Activated T-helper 9 cell treated with anti-CD3 and anti-CD28 coated beads, Interleukin-2, amount 50 U/mL, for 16 hours (primary cell): Measurements from ENCODE around the gene NEUROG1.
A peak's percentile ranks its signal among the peaks of the same experiment; 100 is the strongest.

ENCODE experiments used
- DNase-seq: peaks from one replicate; pipeline ENCODE4 v3.0.0-alpha.2; 2020; ENCODE audit warnings: low read depth

The NEUROG1 gene, protein sequence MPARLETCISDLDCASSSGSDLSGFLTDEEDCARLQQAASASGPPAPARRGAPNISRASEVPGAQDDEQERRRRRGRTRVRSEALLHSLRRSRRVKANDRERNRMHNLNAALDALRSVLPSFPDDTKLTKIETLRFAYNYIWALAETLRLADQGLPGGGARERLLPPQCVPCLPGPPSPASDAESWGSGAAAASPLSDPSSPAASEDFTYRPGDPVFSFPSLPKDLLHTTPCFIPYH

GRCh38 chr5:135535820-135536801 is at the start of gene NEUROG1:
Gene NEUROG1, minus strand, starts transcription at chr5:135535964. Its CDS starts 274 bp downstream, at chr5:135535690.
- DNase-seq: no peak

DNA sequence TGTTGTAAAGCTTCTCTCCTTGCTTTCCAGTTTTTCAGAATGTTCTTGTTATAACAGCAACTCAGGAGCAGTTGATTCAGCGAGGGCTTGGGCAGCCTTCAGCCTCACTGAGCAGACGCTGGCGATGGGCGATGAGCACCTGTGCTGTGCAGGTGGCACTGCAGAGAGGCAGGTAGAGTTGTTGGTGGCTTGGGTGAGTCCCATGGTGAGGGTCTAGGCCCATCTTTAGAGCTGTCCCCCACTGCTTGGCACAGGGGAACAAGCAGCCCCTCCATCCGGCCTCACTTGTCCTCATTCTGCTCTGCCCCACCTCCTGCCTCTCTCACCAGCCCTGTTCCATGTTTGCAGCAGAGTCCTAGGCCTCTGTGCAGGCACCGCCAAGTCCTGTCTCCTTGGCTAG is 49.2 kb upstream of the NEUROG1 start:
- DNase-seq: no peak

GRCh38 chr5:135584276-135584675 is 48.5 kb upstream of the NEUROG1 start:
- DNase-seq: no peak

DNA sequence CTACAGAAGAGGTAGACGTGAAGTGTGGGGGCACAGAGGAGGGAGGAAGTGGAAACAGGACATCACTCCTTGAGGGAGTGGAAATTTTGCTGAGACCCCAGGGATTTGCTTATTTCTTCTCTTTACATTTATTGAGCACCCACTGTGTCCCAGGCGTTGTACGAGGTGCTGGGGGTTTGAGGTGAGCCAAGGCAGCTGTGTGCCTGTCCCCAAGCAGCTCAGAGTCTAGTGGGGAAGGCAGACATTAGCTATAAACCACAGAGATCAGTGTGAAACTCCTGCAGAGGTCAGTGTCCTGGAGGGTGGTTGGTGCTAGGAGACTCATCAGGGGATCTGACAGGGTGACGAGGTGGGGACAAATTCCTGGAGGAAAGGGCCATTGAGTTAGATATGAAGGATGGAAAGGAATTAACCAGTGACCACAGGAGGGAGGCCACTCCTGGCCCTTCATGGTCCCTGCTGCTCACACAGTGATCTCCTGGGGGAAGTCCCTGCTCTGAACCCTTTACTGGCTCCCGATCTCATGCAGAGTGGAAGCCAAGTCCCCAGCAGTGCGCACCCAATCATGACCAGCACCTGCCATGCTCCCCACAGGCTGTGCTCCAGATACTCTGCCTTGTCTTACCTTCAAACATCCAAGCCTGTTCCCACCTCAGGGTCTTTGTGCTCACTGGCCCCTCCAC is 46.5 kb upstream of the NEUROG1 start:
- DNase-seq: no peak

DNA sequence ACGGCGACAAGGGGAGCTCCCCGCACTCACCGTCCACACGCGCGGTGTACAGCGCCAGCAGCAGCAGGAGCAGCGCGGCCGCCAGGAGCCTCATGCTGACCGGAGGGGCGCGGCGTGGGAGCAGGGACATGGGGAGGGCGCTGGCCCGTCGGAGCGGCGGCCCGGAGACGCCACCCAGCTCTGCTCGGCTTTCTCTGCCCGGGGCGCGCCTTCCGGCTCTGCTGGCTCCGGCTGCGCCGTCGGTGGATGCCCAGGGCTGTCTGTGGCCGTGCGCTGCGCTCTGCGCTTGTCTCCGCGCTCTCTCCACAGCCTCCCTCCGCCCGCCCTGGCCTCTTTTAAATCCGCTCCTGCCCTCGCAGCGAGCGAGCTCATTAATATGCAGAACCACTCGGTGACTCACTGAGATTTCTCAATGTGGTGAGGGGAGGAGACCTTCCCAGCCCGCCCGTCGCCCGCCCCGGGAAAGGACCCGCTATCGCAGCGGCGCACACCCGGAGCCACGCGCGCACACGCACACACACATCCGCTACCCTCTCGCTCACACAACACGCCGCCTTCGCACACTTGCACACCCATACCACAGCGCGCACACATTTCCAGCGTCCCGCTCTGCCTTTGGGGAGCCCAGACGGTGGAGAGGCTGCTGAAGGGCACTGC is 43.0 kb upstream of the NEUROG1 start, which contains the start of gene CXCL14:
Gene CXCL14 (minus strand): TSS at position 307 of the 657 bp plus-strand sequence. CDS start 213 bp downstream, at position 94.
- no peak for DNase-seq

DNA sequence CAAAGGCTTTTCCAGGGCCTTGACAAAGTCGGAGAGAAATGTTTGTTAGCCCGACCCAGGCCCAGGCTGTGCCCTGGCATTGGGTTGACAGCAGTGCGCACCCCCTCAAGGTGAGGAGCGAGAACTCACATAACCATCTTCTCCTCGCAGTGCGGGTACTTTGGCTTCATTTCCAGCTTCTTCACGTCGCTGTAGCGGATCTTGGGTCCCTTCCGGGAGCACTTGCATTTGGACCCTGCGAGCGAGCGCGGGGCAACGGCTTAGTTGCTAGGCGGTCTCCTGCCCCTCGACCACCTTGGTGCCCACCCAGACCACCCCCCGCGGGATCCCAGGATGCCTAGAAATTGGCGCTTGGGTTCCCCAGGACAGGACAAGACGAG is 42.5 kb upstream of the NEUROG1 start:
- no peak for DNase-seq

- no peak for DNase-seq
These were observed 41.7 kb upstream of the NEUROG1 start for GRCh38 chr5:135577421-135577820.

GRCh38 chr5:135576075-135576599 is 40.4 kb upstream of the NEUROG1 start:
- DNase-seq: no peak

DNA sequence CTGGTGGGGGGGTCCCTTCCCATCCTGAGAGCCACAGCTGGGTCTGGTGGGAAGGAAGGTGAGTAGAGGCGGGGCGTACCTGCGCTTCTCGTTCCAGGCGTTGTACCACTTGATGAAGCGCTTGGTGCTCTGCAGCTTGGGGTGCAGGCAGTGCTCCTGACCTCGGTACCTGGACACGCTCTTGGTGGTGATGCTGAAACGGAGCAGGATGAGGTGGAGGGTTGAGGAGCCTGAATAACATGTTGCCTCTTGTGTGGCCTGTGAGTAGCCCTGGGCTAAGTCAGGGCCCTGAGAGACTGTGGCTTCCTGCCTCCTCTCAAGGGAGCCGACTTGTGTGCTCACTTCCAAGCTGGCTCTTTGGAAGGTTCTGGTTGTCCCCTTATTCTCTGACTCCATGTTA is 38.7 kb upstream of the NEUROG1 start:
- no peak for DNase-seq

GRCh38 chr5:135571902-135572301 is 36.1 kb upstream of the NEUROG1 start:
- DNase-seq: no peak

DNA sequence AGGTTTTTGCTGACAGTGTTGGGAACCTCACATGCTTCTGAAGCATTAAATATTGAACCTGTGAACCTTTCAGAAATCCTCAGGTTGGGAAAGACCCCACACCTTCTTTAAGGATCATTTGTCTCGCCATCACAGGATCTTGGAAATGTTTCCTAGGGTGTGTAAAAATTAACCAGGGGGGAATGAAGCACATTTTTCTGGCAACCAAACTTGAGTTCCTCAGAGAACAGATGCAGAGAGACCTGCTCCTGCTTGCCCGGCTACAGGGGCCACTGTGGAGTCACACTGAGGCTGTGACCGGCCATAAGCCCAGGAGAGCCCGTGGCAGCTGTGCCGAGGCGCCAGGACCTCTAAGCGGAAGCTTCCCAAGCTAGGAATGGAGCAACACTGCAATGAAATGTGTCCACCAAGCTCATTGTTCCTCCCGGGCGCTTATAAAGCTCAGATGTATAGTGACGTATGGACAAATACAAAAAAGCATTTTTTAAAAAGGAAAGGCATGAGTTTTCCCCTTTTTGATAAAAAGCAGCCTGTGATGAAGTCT is 35.4 kb upstream of the NEUROG1 start:
- no peak for DNase-seq

GRCh38 chr5:135570453-135570764 is 34.6 kb upstream of the NEUROG1 start:
- no peak for DNase-seq

DNA sequence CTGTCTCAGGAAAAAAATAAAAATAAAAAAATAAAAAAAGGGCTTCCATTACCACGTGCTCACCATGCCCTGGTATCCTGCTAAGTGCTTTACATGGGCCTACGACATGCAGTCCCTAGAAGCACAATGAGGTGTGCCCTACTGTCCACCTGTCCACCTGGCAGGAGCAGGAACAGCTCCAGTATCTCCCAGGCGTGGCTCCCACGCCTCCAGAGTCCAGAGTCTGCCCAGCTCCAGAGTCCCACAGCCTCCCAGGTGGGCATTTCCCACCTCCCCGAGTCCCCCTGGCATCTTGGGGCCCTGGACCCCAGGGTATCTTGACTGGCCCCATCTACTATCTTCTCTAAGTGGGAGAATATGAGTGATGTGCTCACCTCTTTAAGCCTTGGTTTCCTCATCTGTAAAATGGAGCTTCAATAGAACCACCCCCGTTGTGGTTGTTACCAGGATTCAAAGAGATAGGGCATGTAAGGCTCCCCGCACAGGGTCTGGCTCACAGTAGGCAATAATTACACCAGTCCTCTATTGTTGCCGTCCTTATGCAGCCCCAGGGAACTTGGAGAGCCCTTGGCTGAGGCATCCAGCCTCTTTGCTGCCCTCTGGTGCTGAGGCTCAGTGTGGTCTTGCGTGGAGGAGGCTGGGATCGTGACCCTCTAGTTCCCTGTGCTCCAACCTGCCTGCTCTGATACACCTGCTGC is 34.1 kb upstream of the NEUROG1 start:
- no peak for DNase-seq

DNA sequence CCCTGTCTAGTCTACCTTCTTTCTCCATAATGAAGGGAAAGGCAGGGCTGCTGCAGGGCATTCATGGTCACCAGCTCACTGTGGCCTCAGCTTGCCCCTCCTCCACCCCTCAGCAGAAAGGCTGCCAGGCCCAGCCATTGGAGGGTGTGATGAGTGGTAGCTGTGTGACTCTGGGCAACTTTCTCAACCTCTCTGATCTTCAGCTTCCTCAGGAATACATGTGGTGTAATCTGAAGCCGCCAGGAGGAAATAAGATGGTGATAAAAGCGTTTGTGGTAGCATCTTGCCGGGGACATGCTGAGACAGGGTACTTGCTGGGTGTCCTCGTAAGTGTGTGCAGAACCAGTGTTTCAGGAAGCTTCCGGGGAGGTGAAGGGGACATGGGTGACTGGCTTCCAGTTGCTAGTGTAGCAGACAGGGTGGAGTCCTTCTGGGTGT is 33.2 kb upstream of the NEUROG1 start:
- DNase-seq: no peak

DNA sequence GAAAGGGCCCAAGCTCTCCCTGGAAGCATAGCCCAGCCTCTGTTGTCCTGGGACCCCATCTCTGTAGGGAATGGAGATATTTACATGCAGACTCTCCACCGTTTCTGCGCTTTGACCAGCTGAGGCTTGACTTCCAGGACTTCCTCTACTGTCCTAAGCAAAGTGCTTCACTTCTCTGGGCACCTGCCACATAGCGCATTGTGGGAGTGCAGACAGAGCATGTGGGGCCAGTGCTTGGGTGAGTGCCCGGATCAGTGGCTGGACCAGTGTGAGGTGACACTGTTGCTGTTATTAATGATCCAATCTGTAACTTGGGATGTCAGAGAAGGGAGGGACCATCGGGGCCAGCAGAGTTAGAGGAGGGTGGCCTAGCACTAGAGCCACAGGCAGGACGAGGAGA is 32.5 kb upstream of the NEUROG1 start:
- DNase-seq: no peak

GRCh38 chr5:135567661-135568060 is 31.9 kb upstream of the NEUROG1 start:
- no peak for DNase-seq

DNA sequence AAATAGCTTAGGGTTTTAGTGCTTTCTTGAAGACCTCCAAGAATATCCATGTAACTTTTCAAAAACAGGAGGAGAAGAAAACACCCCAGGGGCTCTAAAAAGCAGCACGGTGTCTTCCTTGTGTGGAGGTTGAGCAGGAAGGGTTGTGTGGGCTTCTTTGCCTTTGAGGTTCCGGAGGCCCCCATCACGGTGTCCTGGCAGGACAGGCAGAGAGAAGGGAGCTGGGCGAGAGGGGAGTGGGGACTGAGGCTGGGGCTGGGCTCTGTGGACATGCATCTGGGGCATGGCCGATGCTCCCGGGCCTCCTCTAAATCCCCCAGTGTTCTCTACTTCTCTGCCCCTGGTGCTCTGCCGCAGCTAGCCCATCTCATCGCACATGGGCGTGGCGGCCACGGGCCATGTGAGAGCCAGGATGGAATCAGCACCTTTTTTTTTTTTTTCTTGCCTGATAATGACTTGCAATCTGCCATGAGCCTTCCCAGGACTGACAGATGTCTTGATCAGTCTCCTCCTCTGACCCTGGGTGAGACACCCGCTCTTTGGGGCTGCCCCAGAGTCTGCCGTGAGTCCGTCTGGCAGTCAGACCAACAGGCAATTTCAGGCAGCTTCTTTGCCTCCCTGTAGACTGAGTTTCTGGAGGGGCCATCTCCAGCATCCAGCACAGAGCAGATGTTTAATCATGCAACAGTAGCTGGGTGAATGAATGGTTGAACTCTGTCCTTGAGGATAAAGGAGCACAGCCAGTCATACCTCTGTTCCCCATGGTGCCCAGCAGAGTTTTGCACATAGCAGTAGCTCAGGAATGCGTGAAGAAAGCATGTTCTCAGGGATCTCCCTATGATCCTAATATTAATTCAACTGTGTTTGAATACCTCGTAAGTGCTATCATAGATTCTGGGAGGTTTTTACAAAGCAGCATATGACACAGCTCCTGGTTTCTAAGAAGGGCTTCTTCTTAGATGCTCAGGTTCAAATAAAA is 30.9 kb upstream of the NEUROG1 start:
- DNase-seq: no peak

GRCh38 chr5:135565725-135566421 is 30.1 kb upstream of the NEUROG1 start:
- peak; percentile 38 for DNase-seq

DNA sequence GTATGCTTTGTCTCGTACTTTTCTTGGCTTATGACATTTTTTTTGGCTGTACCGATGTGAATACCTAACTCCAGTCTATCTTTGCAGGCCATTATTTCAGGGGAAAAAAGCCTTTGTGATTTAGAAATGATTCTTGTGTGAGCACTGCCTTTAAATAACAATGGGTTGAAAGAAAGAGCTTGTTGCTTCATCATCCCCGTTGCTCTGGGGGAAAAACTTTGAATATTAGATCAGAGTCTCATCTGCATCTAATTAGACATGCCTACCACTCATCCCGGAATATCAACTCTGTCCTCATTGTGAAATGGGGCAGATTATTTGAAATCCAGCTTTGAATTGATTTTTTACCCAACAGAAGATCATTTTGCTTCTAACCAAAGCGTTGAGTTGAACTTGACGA is 29.5 kb upstream of the NEUROG1 start:
- no peak for DNase-seq
